Stimulated activated CD8-positive, alpha-beta memory T cell treated with anti-CD3 and anti-CD28 coated beads, Interleukin-4, amount 100 ng/mL, for 1 hour (primary cell): ENCODE results near the gene RCCD1.
"Not testable (repeated sequence)": the region's sequence is repeated elsewhere in the genome, so short reads cannot be mapped to it uniquely, and the experiment has no call there.

ENCODE experiments used
- DNase-seq, 2 donors: peaks; one replicate each; pipeline ENCODE4 v3.0.0-alpha.2; 2020; ENCODE audit warnings: low read depth in 2 of 2, low spot score in 1 of 2

Gene RCCD1

DNA sequence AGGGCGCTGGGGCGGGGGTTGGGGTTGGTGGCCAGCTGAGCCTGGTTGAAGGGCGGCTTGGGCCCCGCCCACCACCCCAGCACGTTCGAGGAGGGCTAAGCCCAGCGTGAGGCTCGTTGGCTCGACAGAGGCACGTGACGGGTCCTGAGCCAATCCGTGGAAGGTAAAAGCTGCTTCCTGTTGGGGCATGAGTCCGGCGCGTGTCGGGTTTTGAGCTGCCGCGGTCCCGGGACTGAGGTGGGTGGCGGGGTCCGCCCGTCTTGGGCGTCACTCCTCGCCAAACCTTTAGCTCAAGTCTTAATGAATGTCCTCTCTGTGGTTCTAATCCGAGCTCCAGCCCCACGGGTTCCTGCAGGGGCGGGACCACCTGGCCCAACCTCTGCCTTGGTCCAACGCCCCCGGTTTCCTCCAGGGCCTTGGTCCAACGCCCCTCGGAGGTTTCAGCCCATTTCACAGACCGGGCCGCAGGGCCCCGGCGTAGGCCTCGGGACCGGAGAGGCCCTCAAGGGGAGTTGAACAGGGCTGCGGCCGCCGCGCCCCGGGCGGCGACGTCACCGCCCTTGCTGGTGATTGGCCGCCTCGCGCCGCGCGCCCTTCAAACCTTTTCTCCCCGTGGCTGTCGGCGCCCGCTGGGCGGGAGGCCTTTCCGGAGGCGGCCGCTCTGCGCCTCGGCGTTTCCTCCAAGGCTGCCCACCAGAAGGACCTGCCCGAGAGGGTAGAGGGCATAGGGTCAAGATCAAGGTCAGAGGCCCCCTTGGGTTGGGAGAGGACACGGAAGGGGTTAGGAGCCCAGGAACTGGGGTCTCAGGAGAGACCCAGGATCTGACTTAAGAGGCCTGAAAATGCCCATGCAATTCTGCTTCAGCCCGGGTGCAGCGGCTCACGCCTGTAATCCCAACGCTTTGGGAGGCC lies at the start of gene RCCD1:
TSS of gene RCCD1 (plus strand) at position 173 of the 912 bp plus-strand sequence. CDS start 1,851 bp downstream, outside the sequence.
- DNase-seq: peak; percentile 53 to 74

- no peak for DNase-seq
These were observed 49.1 kb upstream of the RCCD1 start for GRCh38 chr15:90905306-90906180.

- DNase-seq: no peak
These were observed 48.4 kb upstream of the RCCD1 start for GRCh38 chr15:90906181-90906849.

DNA sequence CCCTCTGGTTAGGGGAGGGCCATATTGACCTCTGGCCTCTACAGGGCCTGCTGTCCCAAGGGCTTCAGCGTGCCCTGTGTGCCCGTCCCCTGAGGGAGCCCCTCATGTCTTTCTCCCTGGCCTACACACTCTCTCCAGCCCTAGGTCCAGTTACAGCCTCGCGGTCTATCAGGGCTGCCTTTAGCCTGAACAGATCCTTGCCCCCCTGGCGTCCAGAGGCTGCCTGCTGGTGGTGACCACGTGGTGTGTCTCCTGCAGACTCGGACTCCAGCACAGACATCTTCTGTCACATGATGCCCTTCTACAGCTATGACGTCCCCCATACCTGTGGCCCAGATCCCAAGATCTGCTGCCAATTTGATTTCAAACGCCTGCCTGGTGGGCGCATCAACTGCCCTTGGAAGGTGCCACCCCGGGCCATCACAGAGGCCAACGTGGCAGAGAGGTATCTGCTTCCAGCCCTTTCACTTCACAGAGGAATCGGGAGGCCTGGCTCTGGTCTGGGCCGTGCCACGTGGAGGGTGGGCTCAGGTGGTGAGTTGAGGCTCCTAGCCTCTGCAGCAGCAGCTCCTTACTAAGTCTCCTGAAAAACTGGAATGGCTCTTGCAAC lies 47.5 kb upstream of the RCCD1 start:
- DNase-seq: no peak

DNA sequence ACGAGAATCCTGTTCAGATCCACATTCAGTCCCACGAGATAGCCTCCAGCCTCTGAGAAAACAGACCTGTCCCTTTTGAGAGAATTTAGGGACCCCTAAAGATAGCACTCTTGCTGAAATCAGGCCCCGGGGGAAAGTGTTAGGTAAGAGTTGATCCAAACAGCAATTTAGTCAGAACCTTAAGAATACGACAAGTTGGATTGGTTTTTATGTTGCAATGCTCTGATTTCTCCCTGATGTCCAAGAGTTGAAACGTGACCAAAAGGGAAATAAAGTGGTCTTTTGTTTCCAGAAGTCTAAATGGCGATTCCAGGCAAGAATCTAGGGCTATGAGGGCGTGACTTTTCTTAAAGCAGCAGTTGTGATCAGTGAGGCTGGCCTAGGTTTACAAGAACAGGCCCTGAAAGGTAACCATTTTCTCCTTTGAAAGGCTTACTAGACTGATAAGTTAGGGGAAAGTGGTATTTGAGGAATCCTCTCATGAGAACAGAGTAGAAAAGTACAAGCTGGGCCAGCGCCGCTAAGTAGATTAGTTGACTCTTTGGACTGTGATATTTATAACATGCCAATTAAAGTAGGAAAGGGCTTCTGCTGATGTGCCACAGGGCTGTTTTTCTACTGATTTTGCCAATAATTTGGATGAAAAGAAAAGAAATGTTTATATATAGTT lies 46.7 kb upstream of the RCCD1 start:
- DNase-seq: no peak

- DNase-seq: not testable (repeated sequence)
These were observed 45.2 kb upstream of the RCCD1 start for GRCh38 chr15:90909449-90909848.

DNA sequence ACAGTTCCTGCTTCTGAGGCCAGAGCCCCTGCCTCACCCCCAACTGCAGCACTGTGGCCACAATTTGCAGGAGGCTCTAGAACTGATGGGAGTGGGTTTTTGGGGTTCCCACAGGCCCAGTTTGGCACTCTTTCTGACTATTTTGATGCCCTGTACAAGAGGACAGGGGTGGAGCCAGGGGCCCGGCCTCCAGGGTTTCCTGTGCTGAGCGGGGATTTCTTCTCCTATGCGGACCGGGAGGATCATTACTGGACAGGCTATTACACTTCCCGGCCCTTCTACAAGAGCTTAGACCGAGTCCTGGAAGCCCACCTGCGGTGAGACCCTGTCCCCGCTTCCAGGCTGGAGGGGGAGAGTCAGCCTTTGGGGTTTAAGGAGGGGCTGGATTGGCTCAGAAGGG lies 44.7 kb upstream of the RCCD1 start:
- no peak for DNase-seq

DNA sequence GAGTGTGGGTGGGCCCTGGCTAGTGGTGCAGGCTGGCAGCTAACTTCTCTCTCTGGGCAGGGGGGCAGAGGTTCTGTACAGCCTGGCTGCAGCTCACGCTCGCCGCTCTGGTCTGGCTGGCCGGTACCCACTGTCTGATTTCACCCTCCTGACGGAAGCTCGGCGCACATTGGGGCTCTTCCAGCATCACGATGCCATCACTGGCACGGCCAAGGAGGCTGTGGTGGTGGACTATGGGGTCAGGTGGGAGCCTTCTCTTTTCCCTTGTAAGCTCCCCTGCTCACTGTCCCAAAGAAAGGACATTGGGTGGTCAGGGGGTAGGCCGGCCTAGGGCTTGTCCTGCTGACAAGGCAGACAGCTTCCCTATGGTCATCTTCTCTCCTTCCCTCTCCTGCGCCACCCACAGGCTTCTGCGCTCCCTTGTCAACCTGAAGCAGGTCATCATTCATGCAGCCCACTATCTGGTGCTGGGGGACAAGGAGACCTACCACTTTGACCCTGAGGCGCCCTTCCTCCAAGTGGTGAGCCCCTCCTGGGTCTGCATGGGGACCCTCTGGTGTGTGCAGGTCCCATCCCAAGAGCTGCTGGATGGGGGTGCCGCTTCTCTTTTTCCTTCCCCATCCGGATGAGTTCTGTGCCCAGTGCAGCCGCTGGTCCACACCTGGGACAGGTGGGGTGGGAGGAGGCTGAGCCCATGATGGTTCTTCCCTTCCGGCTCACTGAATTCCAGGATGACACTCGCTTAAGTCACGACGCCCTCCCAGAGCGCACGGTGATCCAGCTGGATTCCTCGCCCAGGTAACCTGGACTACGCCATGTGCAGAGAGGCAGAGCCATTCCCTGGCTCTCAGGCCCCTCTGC lies 44.0 kb upstream of the RCCD1 start:
- DNase-seq: no peak

DNA sequence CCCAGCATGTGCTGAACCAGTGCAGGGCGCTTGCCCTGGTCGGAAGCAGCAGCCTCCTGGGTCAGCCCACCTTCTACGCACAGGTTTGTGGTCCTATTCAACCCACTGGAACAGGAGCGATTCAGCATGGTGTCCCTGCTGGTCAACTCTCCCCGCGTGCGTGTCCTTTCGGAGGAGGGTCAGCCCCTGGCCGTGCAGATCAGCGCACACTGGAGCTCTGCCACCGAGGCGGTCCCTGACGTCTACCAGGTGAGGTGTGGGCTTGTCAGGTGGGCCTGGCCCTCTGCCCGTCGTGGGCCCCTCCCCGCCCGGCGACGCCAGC lies 43.4 kb upstream of the RCCD1 start:
- no peak for DNase-seq

DNA sequence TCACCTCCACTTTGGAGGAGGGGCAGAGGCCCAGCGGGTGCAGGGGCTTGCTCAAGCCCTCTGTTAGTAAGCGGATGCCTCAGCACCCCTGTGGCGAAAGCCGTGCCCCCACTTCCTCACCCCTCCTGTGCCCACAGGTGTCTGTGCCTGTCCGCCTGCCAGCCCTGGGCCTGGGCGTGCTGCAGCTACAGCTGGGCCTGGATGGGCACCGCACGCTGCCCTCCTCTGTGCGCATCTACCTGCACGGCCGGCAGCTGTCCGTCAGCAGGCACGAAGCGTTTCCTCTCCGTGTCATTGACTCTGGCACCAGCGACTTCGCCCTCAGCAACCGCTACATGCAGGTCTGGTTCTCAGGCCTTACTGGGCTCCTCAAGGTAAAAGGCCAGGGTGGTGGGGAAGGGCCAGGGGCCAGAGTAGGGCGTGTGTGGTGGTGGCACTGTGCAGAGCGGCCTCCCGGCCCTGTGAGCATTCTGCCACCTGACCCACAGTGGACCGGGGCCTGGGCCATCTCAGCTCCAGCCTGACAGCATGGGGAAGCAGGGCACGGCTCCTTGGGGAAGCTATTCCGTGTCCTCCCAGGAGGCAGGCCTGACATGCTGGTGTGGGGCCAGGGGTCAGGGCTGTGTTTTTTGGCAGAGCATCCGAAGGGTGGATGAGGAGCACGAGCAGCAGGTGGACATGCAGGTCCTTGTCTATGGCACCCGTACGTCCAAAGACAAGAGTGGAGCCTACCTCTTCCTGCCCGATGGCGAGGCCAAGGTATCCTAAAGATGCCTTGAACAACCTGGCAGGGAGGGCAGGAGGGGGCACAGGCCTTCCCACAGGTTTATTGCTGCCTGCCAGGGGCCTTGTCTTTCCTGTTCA lies 42.5 kb upstream of the RCCD1 start:
- DNase-seq: no peak

DNA sequence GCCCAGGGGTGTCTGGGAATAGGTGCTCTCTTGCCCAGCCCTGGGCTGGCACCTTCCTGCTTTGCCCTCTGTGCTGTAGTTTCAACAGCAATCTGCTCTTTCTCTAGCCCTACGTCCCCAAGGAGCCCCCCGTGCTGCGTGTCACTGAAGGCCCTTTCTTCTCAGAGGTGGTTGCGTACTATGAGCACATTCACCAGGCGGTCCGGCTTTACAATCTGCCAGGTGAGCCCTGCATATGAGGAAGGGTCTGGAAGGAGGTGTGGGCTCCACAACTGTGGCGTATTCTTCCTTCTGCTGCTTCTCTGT lies 42.0 kb upstream of the RCCD1 start:
- DNase-seq: no peak

- no peak for DNase-seq
These were observed 41.2 kb upstream of the RCCD1 start for GRCh38 chr15:90913398-90913944.

- no peak for DNase-seq
These were observed 40.2 kb upstream of the RCCD1 start for GRCh38 chr15:90914305-90915080.

DNA sequence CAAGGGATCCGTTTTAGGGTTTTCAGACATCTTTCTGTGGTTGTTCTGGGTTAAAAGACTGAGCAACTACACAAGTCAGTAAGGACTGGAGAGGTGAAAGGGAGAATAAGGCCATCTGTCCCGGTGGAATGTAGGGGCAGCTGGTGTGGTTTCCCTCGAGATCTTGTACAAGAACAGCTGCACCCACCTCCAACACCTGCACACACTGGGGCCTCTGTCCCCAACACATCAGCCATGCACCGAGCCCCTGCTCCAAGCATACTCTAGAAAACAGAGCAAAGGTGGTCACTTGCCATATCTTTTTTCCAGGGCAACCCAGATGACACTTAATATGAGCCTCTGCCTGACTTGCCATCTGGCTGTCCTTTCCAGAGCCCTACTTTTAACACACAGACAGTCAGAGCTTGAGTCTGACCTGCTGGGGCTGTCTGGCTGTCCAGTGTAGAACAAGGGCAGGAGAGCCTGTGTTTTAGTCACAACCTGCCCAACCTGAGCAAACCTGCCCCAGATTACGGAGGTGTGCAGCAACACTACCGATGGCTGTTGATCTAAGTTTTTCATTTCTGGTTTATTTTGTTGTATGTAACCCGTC lies 39.4 kb upstream of the RCCD1 start:
- DNase-seq: no peak

GRCh38 chr15:90915808-90916440 lies 38.8 kb upstream of the RCCD1 start:
- DNase-seq: no peak

GRCh38 chr15:90916461-90916860 lies 38.2 kb upstream of the RCCD1 start:
- no peak for DNase-seq

DNA sequence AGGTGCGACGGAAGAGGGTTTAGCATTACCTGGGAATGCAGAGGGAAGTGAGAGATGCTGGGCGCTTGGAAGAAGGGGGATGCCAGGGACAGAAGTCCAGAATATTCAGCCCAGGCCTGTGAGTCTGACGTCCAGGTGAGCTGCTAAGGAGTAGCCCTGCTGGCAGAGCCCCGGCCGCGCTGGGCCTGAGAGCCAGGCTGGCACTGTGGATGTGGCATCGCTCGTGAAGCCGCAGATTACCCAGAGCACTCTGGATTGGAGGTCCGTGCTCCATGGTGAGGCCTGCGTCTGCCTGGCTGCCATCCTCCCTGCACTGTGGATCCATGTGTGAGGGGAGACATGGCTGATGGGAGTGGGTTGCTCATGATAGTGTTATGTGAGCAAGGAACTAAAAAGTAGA lies 37.1 kb upstream of the RCCD1 start:
- DNase-seq: no peak
